CD4-positive, alpha-beta T cell (primary cell): Measurements from ENCODE around the gene TIGD3. TPM values are rescaled to one million over a fixed set of nuclear protein-coding genes. Genes with fewer than 3 reads are reported as not detected.

Experiments
- ATAC-seq: fragments of 200-7000 bp; cut with Tn5 transposase; one replicate; pipeline ENCODE4 v1.10.0; 2022; ENCODE audit warnings: mild to moderate bottlenecking; ENCODE audit not compliant: poor library complexity
- CTCF ChIA-PET: fragments of 350-600 bp; sonication (Branson Sonifier 250); formaldehyde crosslinking; loops from one replicate; lab custom pipeline; 2021; ENCODE audit warnings: antibody characterized with exemption, inconsistent platforms; lab: Charles Lee
- POLR2A ChIA-PET: fragments of 350-600 bp; sonication (Branson Sonifier 250); formaldehyde crosslinking; loops from one replicate; lab custom pipeline; 2021; ENCODE audit warnings: antibody characterized with exemption, inconsistent platforms; lab: Charles Lee
- DNase-seq, 14 experiments: peaks; one replicate each; pipeline ENCODE4 v3.0.0-alpha.2; 2013 to 2020; ENCODE audit warnings: mixed read lengths in 2 of 14
- H3K27ac ChIP-seq, 2 donors: one replicate each; pipeline versions ENCODE4 v1.5.1 to v1.7.0; 2013; ENCODE audit warnings: low read length in 2 of 2, low read depth in 1 of 2, mild to moderate bottlenecking in 1 of 2
- H3K27me3 ChIP-seq, 2 experiments: 1 replicate in 1 of 2; 2 replicates in 1 of 2; pipeline versions ENCODE4 v1.6.1 to v1.7.0; 2013; ENCODE audit warnings: low read length in 2 of 2, control low read depth in 1 of 2, mild to moderate bottlenecking in 1 of 2, moderate library complexity in 1 of 2; ENCODE audit not compliant: insufficient read depth in 2 of 2, control insufficient read depth in 1 of 2
- H3K36me3 ChIP-seq: one replicate; pipeline ENCODE4 v1.6.1; 2013; ENCODE audit warnings: low read length, control low read depth; ENCODE audit not compliant: insufficient read depth
- H3K4me1 ChIP-seq: one replicate; pipeline ENCODE4 v1.6.1; 2013; ENCODE audit warnings: low read length, control low read depth; ENCODE audit not compliant: insufficient read depth
- H3K4me3 ChIP-seq: one replicate; pipeline ENCODE4 v1.5.1; 2013; ENCODE audit warnings: mild to moderate bottlenecking, low read length, moderate library complexity
- H3K9me3 ChIP-seq, 2 experiments: 1 replicate in 1 of 2; 2 replicates in 1 of 2; pipeline versions ENCODE4 v1.6.1 to v1.7.0; 2013; ENCODE audit warnings: low read length in 2 of 2, mild to moderate bottlenecking in 2 of 2, control low read depth in 1 of 2, moderate library complexity in 1 of 2; ENCODE audit not compliant: control insufficient read depth in 1 of 2, insufficient read depth in 1 of 2
- H3K27ac Mint-ChIP-seq: one replicate; pipeline ENCODE4 v1.8.0; 2020; ENCODE audit warnings: mixed read lengths
- H3K27me3 Mint-ChIP-seq: one replicate; pipeline ENCODE4 v1.8.0; 2021; ENCODE audit warnings: mixed read lengths
- H3K36me3 Mint-ChIP-seq: one replicate; pipeline ENCODE4 v1.8.0; 2021; ENCODE audit warnings: low read depth, mixed read lengths
- H3K4me1 Mint-ChIP-seq: one replicate; pipeline ENCODE4 v1.8.0; 2021; ENCODE audit warnings: low read depth, mixed read lengths
- H3K4me3 Mint-ChIP-seq: one replicate; pipeline ENCODE4 v1.8.0; 2020; ENCODE audit warnings: mild to moderate bottlenecking, mixed read lengths
- H3K9me3 Mint-ChIP-seq: one replicate; pipeline ENCODE4 v1.8.0; 2020; ENCODE audit warnings: mixed read lengths
- intact Hi-C, 2 experiments: fragments of 100-400 bp; cut with DNase I in 1 of 2; cut with micrococcal nuclease in 1 of 2; formaldehyde crosslinking; loops; one replicate each; pipeline versions ENCODE4 v1.15.1 to v1.9.0; 2023 to 2025; cut with DNase I, micrococcal nuclease
- total RNA-seq, 174 experiments: library from RNA in 2 of 174; stranded (reverse) in 2 of 174; gene quantifications; one replicate each; pipeline ENCODE4 v1.2.3 and lab custom pipeline; 2021 to 2026
- TF ChIP-seq, protein P1 (sequence below): fragments of 200-600 bp; IDR thresholded peaks from one replicate; pipeline ENCODE4 v1.8.0; 2022; ENCODE audit warnings: antibody characterized with exemption, mild to moderate bottlenecking

TIGD3 gene
- total RNA-seq, 2 experiments from 2014 or later = 0.73 to 0.85 TPM

GRCh38 chr11:65379698-65380459, 25.3 kb downstream of the TIGD3 start:
- Mint-ChIP-seq H3K27ac (peak overlapping the region; percentile 98), H3K4me1 (peaks cover 38% of the 10 kb centered on the region), H3K36me3 (peaks cover 22% of the 10 kb centered on the region), H3K27me3 (no peaks in the 10 kb centered on the region), H3K4me3 (peak overlapping the region; percentile 66), H3K9me3 (no peaks in the 10 kb centered on the region)
- Histone ChIP-seq H3K27me3 (no peaks in the 10 kb centered on the region), H3K4me3 (no peak overlapping the region), H3K9me3 (no peaks in the 10 kb centered on the region), H3K4me1 (peaks cover 53% of the 10 kb centered on the region), H3K27ac (no peak overlapping the region), H3K36me3 (peaks cover 19% of the 10 kb centered on the region)
- ChIA-PET POLR2A (interaction anchor here (2.0 to 14.4 kb wide), 3 partner anchors 40 to 124 kb away, joined by 7 to 350 read pairs (median 225); partner anchors contain the start of genes DPF2, MALAT1 and NEAT1), CTCF (interaction anchor here (0.6 kb wide), 1 partner anchor 279 kb away, joined by 4 read pairs; no protein-coding TSS in a partner anchor)
- ATAC-seq (no peak), DNase-seq (no peak)
- intact Hi-C loops = no loop called here
- TF ChIP-seq, protein P1, sequence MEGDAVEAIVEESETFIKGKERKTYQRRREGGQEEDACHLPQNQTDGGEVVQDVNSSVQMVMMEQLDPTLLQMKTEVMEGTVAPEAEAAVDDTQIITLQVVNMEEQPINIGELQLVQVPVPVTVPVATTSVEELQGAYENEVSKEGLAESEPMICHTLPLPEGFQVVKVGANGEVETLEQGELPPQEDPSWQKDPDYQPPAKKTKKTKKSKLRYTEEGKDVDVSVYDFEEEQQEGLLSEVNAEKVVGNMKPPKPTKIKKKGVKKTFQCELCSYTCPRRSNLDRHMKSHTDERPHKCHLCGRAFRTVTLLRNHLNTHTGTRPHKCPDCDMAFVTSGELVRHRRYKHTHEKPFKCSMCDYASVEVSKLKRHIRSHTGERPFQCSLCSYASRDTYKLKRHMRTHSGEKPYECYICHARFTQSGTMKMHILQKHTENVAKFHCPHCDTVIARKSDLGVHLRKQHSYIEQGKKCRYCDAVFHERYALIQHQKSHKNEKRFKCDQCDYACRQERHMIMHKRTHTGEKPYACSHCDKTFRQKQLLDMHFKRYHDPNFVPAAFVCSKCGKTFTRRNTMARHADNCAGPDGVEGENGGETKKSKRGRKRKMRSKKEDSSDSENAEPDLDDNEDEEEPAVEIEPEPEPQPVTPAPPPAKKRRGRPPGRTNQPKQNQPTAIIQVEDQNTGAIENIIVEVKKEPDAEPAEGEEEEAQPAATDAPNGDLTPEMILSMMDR = no peak

GRCh38 chr11:65380460-65381119, 26.0 kb downstream of the TIGD3 start:
- H3K36me3 Mint-ChIP-seq = peaks cover 22% of the 10 kb centered on the region
- POLR2A ChIA-PET = interaction anchor here (1.8 to 14.4 kb wide), 4 partner anchors 40 to 123 kb away, joined by 7 to 350 read pairs (median 117); partner anchors contain the start of genes DPF2, MALAT1 and NEAT1
- H3K27ac Mint-ChIP-seq = peak overlapping the region; percentile 98
- no peaks in the 10 kb centered on the region for H3K27me3 Mint-ChIP-seq
- no peaks in the 10 kb centered on the region for H3K9me3 Mint-ChIP-seq
- Histone ChIP-seq H3K36me3 (peaks cover 16% of the 10 kb centered on the region), H3K4me3 (no peak overlapping the region), H3K9me3 (no peaks in the 10 kb centered on the region), H3K27me3 (no peaks in the 10 kb centered on the region), H3K27ac (peak overlapping the region in 1 of 2 donors; percentile 94), H3K4me1 (peaks cover 60% of the 10 kb centered on the region)
- intact Hi-C loops = no loop called here
- DNase-seq (no peak), ATAC-seq (no peak)
- CTCF ChIA-PET = interaction anchor here (2.0 kb wide), 1 partner anchor 52 kb away, joined by 7 read pairs; no protein-coding TSS in a partner anchor
- H3K4me1 Mint-ChIP-seq = peaks cover 45% of the 10 kb centered on the region
- peak overlapping the region; percentile 66 for H3K4me3 Mint-ChIP-seq
- TF ChIP-seq, protein P1 = no peak

GRCh38 chr11:65381716-65382032, 27.1 kb downstream of the TIGD3 start:
- H3K27ac Mint-ChIP-seq = peak overlapping the region; percentile 98
- Histone ChIP-seq H3K27me3 (no peaks in the 10 kb centered on the region), H3K4me1 (peaks cover 68% of the 10 kb centered on the region), H3K9me3 (no peaks in the 10 kb centered on the region), H3K4me3 (peak overlapping the region; percentile 76), H3K36me3 (peaks cover 16% of the 10 kb centered on the region), H3K27ac (peak overlapping the region; percentile 94 to 95)
- H3K9me3 Mint-ChIP-seq = no peaks in the 10 kb centered on the region
- H3K4me3 Mint-ChIP-seq = peak overlapping the region; percentile 86
- CTCF ChIA-PET = interaction anchor here (0.6 to 2.3 kb wide), 30 partner anchors 9 to 207 kb away, joined by 3 to 32 read pairs (median 4); partner anchors contain the start of genes MALAT1, NEAT1, SCYL1 and TIGD3
- H3K4me1 Mint-ChIP-seq = peaks cover 53% of the 10 kb centered on the region
- POLR2A ChIA-PET = interaction anchor here (0.5 to 14.4 kb wide), 10 partner anchors 12 to 281 kb away, joined by 3 to 350 read pairs (median 7); partner anchors contain the start of genes DPF2, MALAT1, NEAT1 and PCNX3
- intact Hi-C loops = loop anchor here (1.0 to 2.0 kb wide), 5 partner anchors 35 to 129 kb away; no protein-coding TSS in a partner anchor
- TF ChIP-seq, protein P1 = no peak
- H3K27me3 Mint-ChIP-seq = no peaks in the 10 kb centered on the region
- no peak for ATAC-seq
- H3K36me3 Mint-ChIP-seq = peaks cover 22% of the 10 kb centered on the region
- peak in 2 of 14 experiments; percentile 36 to 72 for DNase-seq
